ENCODE measurements around the gene TMEM26.

Gene TMEM26

GRCh38 chr10:61400524-61400923, 52.7 kb downstream of the TMEM26 start:
- no peak overlapping the region for H3K9ac ChIP-seq (ENCODE audit: low read depth, low read length, poor library complexity)
- no peak overlapping the region for H3K18ac ChIP-seq (ENCODE audit: low read length)
- H3K14ac ChIP-seq (ENCODE audit: low read length) = no peak overlapping the region
- H3K23ac ChIP-seq (ENCODE audit: low read depth, low read length, poor library complexity) = no peak overlapping the region
- no peak overlapping the region for H3K4ac ChIP-seq (ENCODE audit: low read length)
- H2AK5ac ChIP-seq (ENCODE audit: low read depth, low read length) = no peak overlapping the region
- no peak overlapping the region for H2BK12ac ChIP-seq (ENCODE audit: low read length)
- H2BK15ac ChIP-seq (ENCODE audit: low read length) = no peak overlapping the region
- no CpG with 5 or more reads among the region's 1 CpG for WGBS, 2 donors (ENCODE audit: extremely low coverage in 2 of 2, insufficient read length in 2 of 2, insufficient replicate concordance in 1 of 2)
- no peak overlapping the region for H4K91ac ChIP-seq (ENCODE audit: low read depth, low read length, poor library complexity)
- H3K36me3 ChIP-seq (replicated peaks in 1 of 2; ENCODE audit: control insufficient read depth in 2 of 2, insufficient read depth in 2 of 2, low read length in 2 of 2) = no peaks in the 10 kb centered on the region
- H2AFZ ChIP-seq (ENCODE audit: low read length) = no peak overlapping the region
- no peak overlapping the region for H3K4me2 ChIP-seq (ENCODE audit: insufficient read depth, low read length, poor library complexity, severe bottlenecking)
- H4K8ac ChIP-seq (ENCODE audit: low read depth, low read length) = no peak overlapping the region
- H3K27me3 ChIP-seq (ENCODE audit: control insufficient read depth in 3 of 3, insufficient read depth in 3 of 3, low read depth in 1 of 3, low read length in 3 of 3) = no peaks in the 10 kb centered on the region
- DNase-seq (ENCODE audit: low spot score) = no peak
- no peak overlapping the region for H3K4me3 ChIP-seq (ENCODE audit: low read length in 2 of 2)
- no peak overlapping the region for H2BK5ac ChIP-seq (ENCODE audit: low read length)
- no peak overlapping the region for H2BK120ac ChIP-seq (ENCODE audit: low read depth, low read length)
- H3K9me3 ChIP-seq (replicated peaks in 1 of 2; ENCODE audit: control insufficient read depth in 2 of 2, insufficient read depth in 1 of 2, low read depth in 1 of 2, low read length in 2 of 2) = no peaks in the 10 kb centered on the region
- H3K4me1 ChIP-seq (ENCODE audit: control insufficient read depth in 2 of 2, insufficient read depth in 1 of 2, low read depth in 1 of 2, low read length in 2 of 2) = no peaks in the 10 kb centered on the region
- no peak overlapping the region for H3K27ac ChIP-seq (replicated peaks; ENCODE audit: low read length)
- H3K79me1 ChIP-seq (ENCODE audit: low read depth, low read length) = no peaks in the 10 kb centered on the region

- Histone ChIP-seq H2BK120ac (ENCODE audit: low read depth, low read length) (no peak overlapping the region), H2BK12ac (ENCODE audit: low read length) (no peak overlapping the region), H2AK5ac (ENCODE audit: low read depth, low read length) (no peak overlapping the region), H3K4me3 (ENCODE audit: low read length in 2 of 2) (no peak overlapping the region), H3K9me3 (replicated peaks in 1 of 2; ENCODE audit: control insufficient read depth in 2 of 2, insufficient read depth in 1 of 2, low read depth in 1 of 2, low read length in 2 of 2) (no peaks in the 10 kb centered on the region), H3K27me3 (ENCODE audit: control insufficient read depth in 3 of 3, insufficient read depth in 3 of 3, low read depth in 1 of 3, low read length in 3 of 3) (no peaks in the 10 kb centered on the region), H4K91ac (ENCODE audit: low read depth, low read length, poor library complexity) (no peak overlapping the region), H2AFZ (ENCODE audit: low read length) (no peak overlapping the region), H3K14ac (ENCODE audit: low read length) (no peak overlapping the region), H3K27ac (replicated peaks; ENCODE audit: low read length) (no peak overlapping the region), H3K4me1 (ENCODE audit: control insufficient read depth in 2 of 2, insufficient read depth in 1 of 2, low read depth in 1 of 2, low read length in 2 of 2) (no peaks in the 10 kb centered on the region), H3K18ac (ENCODE audit: low read length) (no peak overlapping the region), H3K4me2 (ENCODE audit: insufficient read depth, low read length, poor library complexity, severe bottlenecking) (no peak overlapping the region), H3K9ac (ENCODE audit: low read depth, low read length, poor library complexity) (no peak overlapping the region), H2BK5ac (ENCODE audit: low read length) (no peak overlapping the region), H2BK15ac (ENCODE audit: low read length) (no peak overlapping the region), H3K23ac (ENCODE audit: low read depth, low read length, poor library complexity) (no peak overlapping the region), H4K8ac (ENCODE audit: low read depth, low read length) (no peak overlapping the region), H3K79me1 (ENCODE audit: low read depth, low read length) (no peaks in the 10 kb centered on the region), H3K36me3 (replicated peaks in 1 of 2; ENCODE audit: control insufficient read depth in 2 of 2, insufficient read depth in 2 of 2, low read length in 2 of 2) (no peaks in the 10 kb centered on the region), H3K4ac (ENCODE audit: low read length) (no peak overlapping the region)
- no peak for DNase-seq (ENCODE audit: low spot score)
Observed at GRCh38 chr10:61399406-61399805, 53.8 kb downstream of the TMEM26 start.

- H2BK15ac ChIP-seq (ENCODE audit: low read length) = no peak overlapping the region
- no peak for DNase-seq (ENCODE audit: low spot score)
- no peak overlapping the region for H3K14ac ChIP-seq (ENCODE audit: low read length)
- no peak overlapping the region for H2BK120ac ChIP-seq (ENCODE audit: low read depth, low read length)
- H3K27ac ChIP-seq (replicated peaks; ENCODE audit: low read length) = no peak overlapping the region
- H3K9me3 ChIP-seq (replicated peaks in 1 of 2; ENCODE audit: control insufficient read depth in 2 of 2, insufficient read depth in 1 of 2, low read depth in 1 of 2, low read length in 2 of 2) = no peaks in the 10 kb centered on the region
- H4K91ac ChIP-seq (ENCODE audit: low read depth, low read length, poor library complexity) = no peak overlapping the region
- H3K9ac ChIP-seq (ENCODE audit: low read depth, low read length, poor library complexity) = no peak overlapping the region
- H3K4ac ChIP-seq (ENCODE audit: low read length) = no peak overlapping the region
- H3K27me3 ChIP-seq (ENCODE audit: control insufficient read depth in 3 of 3, insufficient read depth in 3 of 3, low read depth in 1 of 3, low read length in 3 of 3) = no peaks in the 10 kb centered on the region
- H3K23ac ChIP-seq (ENCODE audit: low read depth, low read length, poor library complexity) = no peak overlapping the region
- no peak overlapping the region for H3K4me2 ChIP-seq (ENCODE audit: insufficient read depth, low read length, poor library complexity, severe bottlenecking)
- no peak overlapping the region for H2BK5ac ChIP-seq (ENCODE audit: low read length)
- no peaks in the 10 kb centered on the region for H3K79me1 ChIP-seq (ENCODE audit: low read depth, low read length)
- no peak overlapping the region for H2AK5ac ChIP-seq (ENCODE audit: low read depth, low read length)
- H3K36me3 ChIP-seq (replicated peaks in 1 of 2; ENCODE audit: control insufficient read depth in 2 of 2, insufficient read depth in 2 of 2, low read length in 2 of 2) = no peaks in the 10 kb centered on the region
- no peak overlapping the region for H3K4me3 ChIP-seq (ENCODE audit: low read length in 2 of 2)
- H2AFZ ChIP-seq (ENCODE audit: low read length) = no peak overlapping the region
- H4K8ac ChIP-seq (ENCODE audit: low read depth, low read length) = no peak overlapping the region
- H3K18ac ChIP-seq (ENCODE audit: low read length) = no peak overlapping the region
- WGBS, 2 donors (ENCODE audit: extremely low coverage in 2 of 2, insufficient read length in 2 of 2, insufficient replicate concordance in 1 of 2) = no CpG with 5 or more reads among the region's 2 CpGs
- H2BK12ac ChIP-seq (ENCODE audit: low read length) = no peak overlapping the region
- no peaks in the 10 kb centered on the region for H3K4me1 ChIP-seq (ENCODE audit: control insufficient read depth in 2 of 2, insufficient read depth in 1 of 2, low read depth in 1 of 2, low read length in 2 of 2)
Observed at GRCh38 chr10:61398366-61399129, 54.6 kb downstream of the TMEM26 start.

- H3K4me3 ChIP-seq (ENCODE audit: low read length in 2 of 2) = no peak overlapping the region
- no peak overlapping the region for H3K18ac ChIP-seq (ENCODE audit: low read length)
- no peak overlapping the region for H2AFZ ChIP-seq (ENCODE audit: low read length)
- H3K4me2 ChIP-seq (ENCODE audit: insufficient read depth, low read length, poor library complexity, severe bottlenecking) = no peak overlapping the region
- H3K9ac ChIP-seq (ENCODE audit: low read depth, low read length, poor library complexity) = no peak overlapping the region
- H2AK5ac ChIP-seq (ENCODE audit: low read depth, low read length) = no peak overlapping the region
- H3K4ac ChIP-seq (ENCODE audit: low read length) = no peak overlapping the region
- no peak overlapping the region for H2BK12ac ChIP-seq (ENCODE audit: low read length)
- WGBS, 2 donors (ENCODE audit: extremely low coverage in 2 of 2, insufficient read length in 2 of 2, insufficient replicate concordance in 1 of 2) = no CpG with 5 or more reads among the region's 7 CpGs
- no peak overlapping the region for H4K8ac ChIP-seq (ENCODE audit: low read depth, low read length)
- H3K14ac ChIP-seq (ENCODE audit: low read length) = no peak overlapping the region
- no peaks in the 10 kb centered on the region for H3K9me3 ChIP-seq (replicated peaks in 1 of 2; ENCODE audit: control insufficient read depth in 2 of 2, insufficient read depth in 1 of 2, low read depth in 1 of 2, low read length in 2 of 2)
- no peak for DNase-seq (ENCODE audit: low spot score)
- H3K23ac ChIP-seq (ENCODE audit: low read depth, low read length, poor library complexity) = no peak overlapping the region
- no peak overlapping the region for H3K27ac ChIP-seq (replicated peaks; ENCODE audit: low read length)
- no peak overlapping the region for H2BK5ac ChIP-seq (ENCODE audit: low read length)
- no peak overlapping the region for H4K91ac ChIP-seq (ENCODE audit: low read depth, low read length, poor library complexity)
- no peak overlapping the region for H2BK15ac ChIP-seq (ENCODE audit: low read length)
- no peak overlapping the region for H2BK120ac ChIP-seq (ENCODE audit: low read depth, low read length)
- no peaks in the 10 kb centered on the region for H3K27me3 ChIP-seq (ENCODE audit: control insufficient read depth in 3 of 3, insufficient read depth in 3 of 3, low read depth in 1 of 3, low read length in 3 of 3)
- no peaks in the 10 kb centered on the region for H3K79me1 ChIP-seq (ENCODE audit: low read depth, low read length)
- no peaks in the 10 kb centered on the region for H3K4me1 ChIP-seq (ENCODE audit: control insufficient read depth in 2 of 2, insufficient read depth in 1 of 2, low read depth in 1 of 2, low read length in 2 of 2)
- H3K36me3 ChIP-seq (replicated peaks in 1 of 2; ENCODE audit: control insufficient read depth in 2 of 2, insufficient read depth in 2 of 2, low read length in 2 of 2) = no peaks in the 10 kb centered on the region
Observed at GRCh38 chr10:61397175-61397986, 55.8 kb downstream of the TMEM26 start.

All from neuronal stem cell (in vitro differentiated cells).